GM12875 (cell line): ENCODE measurements around the gene IL2RG.

Experiments used
- H3K4me3 ChIP-seq: one replicate; pipeline ENCODE4 v1.5.1; 2011; ENCODE audit warnings: low read depth, low read length, control low read depth
- TF ChIP-seq, protein P1 (sequence below): IDR thresholded peaks from 2 replicates; pipeline ENCODE4 v1.5.1; 2011; ENCODE audit warnings: low read depth, mild to moderate bottlenecking, control low read depth, inconsistent platforms, low read length, moderate library complexity, borderline replicate concordance; ENCODE audit not compliant: insufficient read depth

Gene IL2RG

DNA sequence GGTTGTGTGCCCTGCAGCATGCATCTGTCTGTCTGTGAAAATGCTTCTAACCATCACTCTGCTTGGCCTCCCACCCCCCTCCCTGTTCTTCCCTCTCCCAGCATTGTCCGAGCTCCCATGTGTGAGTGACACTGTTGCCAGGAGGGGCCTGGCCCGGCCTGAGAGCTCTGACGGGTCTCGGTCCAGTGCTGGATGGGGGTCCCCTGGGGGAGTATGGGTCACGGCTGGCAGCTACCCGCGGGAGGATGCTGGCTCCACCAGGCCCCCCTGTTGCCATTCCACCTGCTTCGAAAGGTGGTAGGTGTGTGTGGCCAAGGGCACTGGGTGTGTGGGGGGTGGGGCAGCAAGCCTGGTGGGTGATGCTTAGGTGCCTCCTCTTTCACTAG is 36.9 kb upstream of the IL2RG start:
- no peak overlapping the region for H3K4me3 ChIP-seq
- TF ChIP-seq, protein P1, sequence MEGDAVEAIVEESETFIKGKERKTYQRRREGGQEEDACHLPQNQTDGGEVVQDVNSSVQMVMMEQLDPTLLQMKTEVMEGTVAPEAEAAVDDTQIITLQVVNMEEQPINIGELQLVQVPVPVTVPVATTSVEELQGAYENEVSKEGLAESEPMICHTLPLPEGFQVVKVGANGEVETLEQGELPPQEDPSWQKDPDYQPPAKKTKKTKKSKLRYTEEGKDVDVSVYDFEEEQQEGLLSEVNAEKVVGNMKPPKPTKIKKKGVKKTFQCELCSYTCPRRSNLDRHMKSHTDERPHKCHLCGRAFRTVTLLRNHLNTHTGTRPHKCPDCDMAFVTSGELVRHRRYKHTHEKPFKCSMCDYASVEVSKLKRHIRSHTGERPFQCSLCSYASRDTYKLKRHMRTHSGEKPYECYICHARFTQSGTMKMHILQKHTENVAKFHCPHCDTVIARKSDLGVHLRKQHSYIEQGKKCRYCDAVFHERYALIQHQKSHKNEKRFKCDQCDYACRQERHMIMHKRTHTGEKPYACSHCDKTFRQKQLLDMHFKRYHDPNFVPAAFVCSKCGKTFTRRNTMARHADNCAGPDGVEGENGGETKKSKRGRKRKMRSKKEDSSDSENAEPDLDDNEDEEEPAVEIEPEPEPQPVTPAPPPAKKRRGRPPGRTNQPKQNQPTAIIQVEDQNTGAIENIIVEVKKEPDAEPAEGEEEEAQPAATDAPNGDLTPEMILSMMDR, result no peak

DNA sequence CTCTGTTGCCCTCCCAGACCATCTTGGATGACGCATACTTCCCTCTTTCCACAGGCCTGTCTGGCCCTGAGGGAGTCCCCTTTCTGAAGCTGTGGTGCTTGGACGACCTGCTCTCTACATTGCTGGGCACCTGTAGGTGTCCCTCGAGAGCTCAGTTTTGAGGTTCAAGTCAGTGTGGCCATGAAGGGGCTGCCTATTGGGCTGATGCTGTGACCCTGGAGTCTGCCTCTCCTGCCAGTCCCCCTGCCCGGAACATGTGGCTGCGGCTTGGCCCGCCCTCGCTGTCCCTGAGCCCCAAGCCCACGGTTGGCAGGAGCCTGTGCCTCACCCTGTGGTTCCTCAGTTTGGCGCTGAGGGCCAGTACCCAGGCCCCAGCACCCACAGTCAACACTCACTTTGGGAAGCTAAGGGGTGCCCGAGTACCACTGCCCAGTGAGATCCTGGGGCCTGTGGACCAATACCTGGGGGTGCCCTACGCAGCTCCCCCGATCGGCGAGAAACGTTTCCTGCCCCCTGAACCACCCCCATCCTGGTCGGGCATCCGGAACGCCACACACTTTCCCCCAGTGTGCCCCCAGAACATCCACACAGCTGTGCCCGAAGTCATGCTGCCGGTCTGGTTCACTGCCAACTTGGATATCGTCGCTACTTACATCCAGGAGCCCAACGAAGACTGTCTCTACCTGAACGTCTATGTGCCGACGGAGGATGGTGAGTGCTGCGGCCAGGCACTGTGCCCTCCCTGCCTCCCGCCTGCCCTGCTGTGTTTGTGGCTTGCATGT is 36.3 kb upstream of the IL2RG start:
- TF ChIP-seq, protein P1, result no peak
- H3K4me3 ChIP-seq, result no peak overlapping the region

DNA sequence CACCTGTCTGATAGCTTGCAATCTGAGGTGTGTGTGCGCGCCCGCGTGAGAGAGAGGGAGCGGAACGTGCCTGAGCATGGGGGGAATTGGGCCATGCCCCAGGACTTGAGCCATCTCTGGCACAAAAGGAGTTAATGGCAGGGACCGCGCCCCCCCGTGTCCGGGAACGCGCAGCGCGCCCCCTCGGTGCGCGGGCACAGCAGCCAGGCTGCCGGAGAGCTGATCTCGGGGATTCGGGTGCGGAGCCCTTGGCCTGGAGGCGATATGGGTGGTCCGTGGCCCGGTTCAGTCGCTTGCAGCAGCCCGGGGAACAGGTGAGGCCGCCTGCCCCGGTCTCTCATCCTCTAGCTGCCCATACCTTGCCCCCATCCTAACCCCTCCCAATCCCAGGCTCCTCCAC is 33.3 kb upstream of the IL2RG start, which contains the start of gene NLGN3:
Gene NLGN3 (plus strand): TSS at position 191 of the 400 bp plus-strand sequence. CDS start 2,909 bp downstream, outside the sequence.
- H3K4me3 ChIP-seq, result no peak within 1 kb of the TSS
- TF ChIP-seq, protein P1, result no peak

DNA sequence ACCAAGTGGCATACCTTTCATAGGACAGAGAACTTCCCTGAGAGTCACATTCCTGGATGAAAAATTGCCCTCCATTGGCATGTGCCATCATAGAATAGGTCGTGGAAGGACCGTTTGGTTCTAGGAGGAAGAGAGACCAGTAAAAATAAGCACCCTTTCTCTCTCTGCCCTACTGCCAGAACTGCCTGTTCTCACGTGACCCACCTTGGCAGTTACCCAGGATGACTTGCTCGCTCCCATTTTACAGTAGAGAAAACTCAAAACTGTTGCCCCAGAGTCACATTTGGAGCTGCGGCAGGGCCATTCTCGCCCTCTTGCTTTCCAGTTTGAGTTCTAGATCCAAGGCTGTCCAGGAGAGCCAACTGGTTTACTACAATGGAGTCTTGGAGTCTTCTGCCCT is 32.1 kb upstream of the IL2RG start:
- no peak overlapping the region for H3K4me3 ChIP-seq
- TF ChIP-seq, protein P1, result no peak

DNA sequence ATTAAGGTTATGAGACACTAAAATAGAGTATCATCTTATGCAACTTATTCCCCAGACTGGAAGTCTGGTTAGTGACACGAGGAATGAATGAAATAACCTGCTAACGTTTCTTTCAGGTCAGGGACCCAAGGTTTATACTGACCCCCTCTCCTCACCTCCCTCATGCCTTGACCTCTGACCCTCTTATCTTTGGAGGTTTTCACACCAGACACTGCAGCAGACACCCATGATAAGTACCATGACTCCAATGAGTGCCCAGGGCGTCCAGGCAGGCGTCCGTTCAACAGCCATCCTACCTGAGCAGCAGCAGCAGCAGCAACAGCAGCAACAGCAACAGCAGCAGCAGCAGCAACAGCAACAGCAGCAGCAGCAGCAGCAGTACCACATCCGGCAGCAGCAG is 29.1 kb upstream of the IL2RG start:
- TF ChIP-seq, protein P1, result no peak
- H3K4me3 ChIP-seq, result no peak overlapping the region

DNA sequence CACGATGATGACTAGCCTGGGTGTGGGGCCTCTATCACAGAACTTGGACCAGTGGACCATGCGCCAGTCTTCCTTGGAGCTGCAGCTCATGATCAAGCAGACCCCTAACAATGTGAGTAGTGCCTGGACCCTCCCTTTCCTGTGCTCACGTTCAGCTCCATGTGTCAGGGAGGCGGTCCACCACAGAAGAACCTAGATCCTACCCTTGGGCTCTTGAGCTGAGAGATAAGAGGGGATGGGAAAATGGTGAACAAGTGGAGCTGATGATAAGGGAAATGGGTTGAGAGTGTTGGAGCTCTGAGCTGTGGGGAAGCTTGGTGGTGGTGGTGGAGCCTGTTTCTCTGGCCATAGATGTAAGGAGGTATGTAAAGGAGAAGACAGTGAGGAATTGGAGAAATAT is 20.1 kb upstream of the IL2RG start:
- TF ChIP-seq, protein P1, result no peak
- H3K4me3 ChIP-seq, result no peak overlapping the region
